ENCODE measurements around the gene NMRAL1.

GRCh38 chr16:4509420-4509819 is 35.0 kb upstream of the NMRAL1 start:
- TF ChIP-seq POLR2A (IDR thresholded peaks at IDR 0.05; ENCODE audit: low read length) (no peak), GATA1 (IDR thresholded peaks at IDR 0.05; ENCODE audit: low read depth, low read length) (no peak)
